HT1080 (cell line): Measurements from ENCODE around the gene TRIM56. TPM values are rescaled to one million over a fixed set of nuclear protein-coding genes. Genes with fewer than 3 reads are reported as not detected.
A peak's percentile ranks its signal among the peaks of the same experiment; 100 is the strongest.
"Not testable (repeated sequence)": the region's sequence is repeated elsewhere in the genome, so short reads cannot be mapped to it uniquely, and the experiment has no call there.

Experiments
- DNase-seq: peaks from one replicate; pipeline ENCODE4 v3.0.0-alpha.2; 2015; ENCODE audit warnings: low read depth
- total RNA-seq: library from RNA; depleted of rRNA; stranded (reverse); fragments of >200 nt; shearing (Covaris generic); gene quantifications from 2 replicates; pipeline ENCODE4 v1.2.3, GENCODE V29; 2014

Gene TRIM56
- total RNA-seq, 1 experiment from 2014 or later = 10.8 TPM

GRCh38 chr7:101089876-101090275 is 4.6 kb downstream of the TRIM56 start:
- DNase-seq = no peak

- DNase-seq = not testable (repeated sequence)
Observed at GRCh38 chr7:101092266-101092905, 7.1 kb downstream of the TRIM56 start.

- no peak for DNase-seq
Observed at GRCh38 chr7:101093906-101094305, 8.6 kb downstream of the TRIM56 start.

- DNase-seq = no peak
Observed at GRCh38 chr7:101094376-101094775, 9.1 kb downstream of the TRIM56 start.

GRCh38 chr7:101094791-101095375 is 9.6 kb downstream of the TRIM56 start:
- peak; percentile 64 for DNase-seq

- no peak for DNase-seq
Observed at GRCh38 chr7:101096331-101096956, 11.2 kb downstream of the TRIM56 start.

- DNase-seq = no peak
Observed at GRCh38 chr7:101096957-101097347, 11.7 kb downstream of the TRIM56 start.

- no peak for DNase-seq
Observed at GRCh38 chr7:101097561-101097960, 12.3 kb downstream of the TRIM56 start.

- peak; percentile 99 for DNase-seq
Observed at GRCh38 chr7:101099969-101100781, 14.9 kb downstream of the TRIM56 start.

GRCh38 chr7:101100858-101101847 is 15.9 kb downstream of the TRIM56 start:
- peak; percentile 29 for DNase-seq

GRCh38 chr7:101102026-101102425 is 16.7 kb downstream of the TRIM56 start:
- no peak for DNase-seq

GRCh38 chr7:101103701-101104100 is 18.4 kb downstream of the TRIM56 start:
- DNase-seq = not testable (repeated sequence)

GRCh38 chr7:101104193-101104713 is 19.0 kb downstream of the TRIM56 start:
- DNase-seq = no peak

GRCh38 chr7:101104799-101105198 is 19.5 kb downstream of the TRIM56 start:
- no peak for DNase-seq

GRCh38 chr7:101105248-101105647 is 20.0 kb downstream of the TRIM56 start:
- not testable (repeated sequence) for DNase-seq

- no peak for DNase-seq
Observed at GRCh38 chr7:101106386-101106785, 21.1 kb downstream of the TRIM56 start.

- DNase-seq = no peak
Observed at GRCh38 chr7:101108330-101108857, 23.1 kb downstream of the TRIM56 start.

- peak; percentile 33 for DNase-seq
Observed at GRCh38 chr7:101108961-101109360, 23.7 kb downstream of the TRIM56 start.

GRCh38 chr7:101109368-101109767 is 24.1 kb downstream of the TRIM56 start:
- no peak for DNase-seq

- no peak for DNase-seq
Observed at GRCh38 chr7:101111261-101111660, 26.0 kb downstream of the TRIM56 start.
